Right lobe of liver (tissue), 6 donors: ENCODE data around the gene DNAL4. TPM values are rescaled to one million over a fixed set of nuclear protein-coding genes. Genes with fewer than 3 reads are reported as not detected.
A peak's percentile ranks its signal among the peaks of the same experiment; 100 is the strongest.

Experiments
- ATAC-seq, 4 donors: fragments of 200-7000 bp; cut with Tn5 transposase; one replicate each; pipeline ENCODE4 v1.9.1; 2020; ENCODE audit warnings: mild to moderate bottlenecking in 4 of 4, moderate library complexity in 4 of 4
- DNase-seq, 3 donors: peaks; one replicate each; pipeline ENCODE4 v3.0.0-alpha.2; 2020
- H3K27ac ChIP-seq, 3 donors: fragments of 200-600 bp; one replicate each; pipeline ENCODE4 v1.8.0; 2022
- H3K27me3 ChIP-seq, 2 donors: fragments of 200-600 bp; one replicate each; pipeline ENCODE4 v1.8.0; 2022
- H3K36me3 ChIP-seq, 4 donors: fragments of 200-600 bp; sonication (generic) in 1 of 4; one replicate each; pipeline versions ENCODE4 v1.5.1 to v1.8.0; 2017 to 2022; ENCODE audit warnings: control low read depth in 1 of 4
- H3K4me1 ChIP-seq, 4 donors: fragments of 200-600 bp; sonication (generic) in 1 of 4; one replicate each; pipeline versions ENCODE4 v1.5.1 to v1.8.0; 2017 to 2022; ENCODE audit warnings: control low read depth in 1 of 4
- H3K4me3 ChIP-seq, 3 donors: fragments of 200-600 bp; one replicate each; pipeline ENCODE4 v1.8.0; 2022
- H3K9me3 ChIP-seq, 4 donors: fragments of 200-600 bp; sonication (generic) in 1 of 4; one replicate each; pipeline versions ENCODE4 v1.5.1 to v1.8.0; 2017 to 2022; ENCODE audit warnings: control low read depth in 1 of 4
- POLR2A ChIP-seq: fragments of 450-650 bp; IDR thresholded peaks from one replicate; pipeline ENCODE4 v1.6.1; 2017; ENCODE audit warnings: antibody characterized with exemption, mild to moderate bottlenecking
- WGBS: methylation state at CpG from one replicate; pipeline ENCODE4 v1.1.6; 2018; ENCODE audit warnings: low coverage, low lambda C conversion rate; ENCODE audit not compliant: insufficient coverage; ENCODE audit errors: missing lambda C conversion rate; 5-methylcytosine and 5-hydroxymethylcytosine counted together
- intact Hi-C, 2 donors: fragments of 100-400 bp; cut with DNase I; formaldehyde crosslinking; loops; one replicate each; pipeline versions ENCODE4 v1.11.2 to v1.14.1; 2022
- total RNA-seq, 6 experiments: library from RNA; depleted of rRNA in 2 of 6; stranded (reverse); fragments of >200 nt in 2 of 6; fragmentation: NEBNext Ultra II Directional in 3 of 6; extraction: Animal tissue kit (Norgen Biotek cat#: 25700) in 3 of 6; gene quantifications; one replicate each; pipeline versions ENCODE4 v1.1.0 to v1.2.4, GENCODE V29; 2016 to 2023
- TF ChIP-seq, protein P1 (sequence below), 4 donors: fragments of 200-600 bp in 3 of 4; fragments of 450-650 bp in 1 of 4; IDR thresholded peaks; one replicate each; pipeline versions ENCODE4 v1.5.1 to v1.8.0; 2016 to 2022; ENCODE audit warnings: antibody characterized with exemption in 4 of 4, mild to moderate bottlenecking in 2 of 4
- donor health status: DM: no; HTN: yes; CAD: no.
- donor health status: DM: no; HTN: no; CAD: no.
- donor health status: DM: no; HTN: no; CAD: no.
- donor health status: DM: no; HTN: yes; CAD: no.
- donor health status: DM: no; HTN: yes; CAD: no.

The DNAL4 gene
- total RNA-seq, 6 experiments from 2014 or later: 2.0 to 6.2 (median 5.1) TPM

DNA sequence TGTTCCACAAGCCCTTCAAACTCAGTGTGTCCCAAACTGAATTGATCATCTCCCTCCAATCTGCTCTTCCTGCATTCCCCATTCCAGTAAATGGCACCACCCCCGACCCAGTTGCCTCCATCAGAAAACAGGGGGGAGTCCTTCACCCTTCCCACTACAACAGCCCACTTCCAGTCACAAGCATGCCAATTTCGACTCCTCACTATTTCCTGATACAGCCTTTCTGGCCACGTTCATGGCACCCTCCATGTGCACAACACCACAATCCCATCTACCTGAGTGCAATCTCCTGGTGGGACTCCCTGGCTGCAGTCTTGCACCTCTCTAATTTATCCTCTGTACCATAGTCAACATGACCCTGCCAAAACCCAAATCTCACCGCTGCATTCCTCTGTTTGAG lies 1.6 kb upstream of the DNAL4 start:
- no peak for TF ChIP-seq POLR2A
- TF ChIP-seq, protein P1, sequence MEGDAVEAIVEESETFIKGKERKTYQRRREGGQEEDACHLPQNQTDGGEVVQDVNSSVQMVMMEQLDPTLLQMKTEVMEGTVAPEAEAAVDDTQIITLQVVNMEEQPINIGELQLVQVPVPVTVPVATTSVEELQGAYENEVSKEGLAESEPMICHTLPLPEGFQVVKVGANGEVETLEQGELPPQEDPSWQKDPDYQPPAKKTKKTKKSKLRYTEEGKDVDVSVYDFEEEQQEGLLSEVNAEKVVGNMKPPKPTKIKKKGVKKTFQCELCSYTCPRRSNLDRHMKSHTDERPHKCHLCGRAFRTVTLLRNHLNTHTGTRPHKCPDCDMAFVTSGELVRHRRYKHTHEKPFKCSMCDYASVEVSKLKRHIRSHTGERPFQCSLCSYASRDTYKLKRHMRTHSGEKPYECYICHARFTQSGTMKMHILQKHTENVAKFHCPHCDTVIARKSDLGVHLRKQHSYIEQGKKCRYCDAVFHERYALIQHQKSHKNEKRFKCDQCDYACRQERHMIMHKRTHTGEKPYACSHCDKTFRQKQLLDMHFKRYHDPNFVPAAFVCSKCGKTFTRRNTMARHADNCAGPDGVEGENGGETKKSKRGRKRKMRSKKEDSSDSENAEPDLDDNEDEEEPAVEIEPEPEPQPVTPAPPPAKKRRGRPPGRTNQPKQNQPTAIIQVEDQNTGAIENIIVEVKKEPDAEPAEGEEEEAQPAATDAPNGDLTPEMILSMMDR (IDR thresholded peaks at IDR 0.05): no peak
- Histone ChIP-seq H3K27ac (no peak overlapping the region), H3K4me1 (peaks cover 0 to 3% (median 0%) of the 10 kb centered on the region in 4 donors), H3K27me3 (no peaks in the 10 kb centered on the region), H3K36me3 (no peaks in the 10 kb centered on the region), H3K4me3 (no peak overlapping the region), H3K9me3 (no peaks in the 10 kb centered on the region)
- ATAC-seq: no peak
- 45% methylated on average over 4 of the region's 4 CpGs for WGBS
- no peak for DNase-seq
- intact Hi-C loops: no loop called here

DNA sequence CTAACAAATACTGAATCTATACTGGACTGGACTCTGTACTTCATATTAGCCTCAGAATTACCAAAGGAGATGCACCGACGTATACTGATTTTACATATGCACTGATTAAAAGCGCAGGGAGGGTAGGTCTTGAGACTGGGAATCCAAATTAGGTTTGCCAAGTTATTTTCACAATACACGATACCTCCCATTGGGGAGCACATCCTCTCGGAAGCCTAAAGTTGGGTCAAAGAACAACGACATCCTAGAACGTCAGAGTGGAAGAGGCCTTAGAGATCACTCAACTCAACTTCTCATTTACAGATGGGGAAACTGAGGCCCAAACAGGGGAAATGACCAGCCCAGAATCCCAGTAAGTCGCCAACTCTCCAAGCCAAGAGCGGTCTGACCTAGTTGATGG lies 626 bp downstream of the DNAL4 start:
- TF ChIP-seq, protein P1 (IDR thresholded peaks at IDR 0.05): no peak
- TF ChIP-seq POLR2A: no peak
- WGBS: 22% methylated on average over 9 of the region's 9 CpGs
- peak overlapping the region; percentile 75 to 78 (median 76) for H3K4me3 ChIP-seq
- intact Hi-C loops: no loop called here
- peak overlapping the region in 2 of 3 donors; percentile 38 to 41 for H3K27ac ChIP-seq
- no peaks in the 10 kb centered on the region for H3K9me3 ChIP-seq
- peaks cover 0 to 2% (median 0%) of the 10 kb centered on the region in 4 donors for H3K36me3 ChIP-seq
- peaks cover 0 to 3% (median 0%) of the 10 kb centered on the region in 4 donors for H3K4me1 ChIP-seq
- no peak for DNase-seq
- ATAC-seq: no peak
- no peaks in the 10 kb centered on the region for H3K27me3 ChIP-seq

DNA sequence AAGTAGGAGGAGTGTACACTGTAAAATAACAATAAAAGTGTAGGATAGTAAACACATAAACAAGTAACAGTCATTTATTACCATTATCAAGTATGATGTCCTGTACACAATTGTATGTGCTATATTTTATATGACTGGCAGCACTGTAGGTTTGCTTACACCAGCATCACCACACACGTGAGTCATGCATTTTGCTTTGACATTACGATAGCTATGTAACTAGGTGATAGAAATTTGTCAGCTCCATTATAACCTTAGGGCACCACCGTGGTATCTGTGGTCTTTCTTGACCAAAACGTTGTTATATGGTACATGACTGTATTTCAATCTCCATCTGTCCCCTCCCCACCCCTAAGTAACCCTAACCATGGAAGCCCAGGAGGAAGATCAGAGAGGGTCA lies 1.1 kb downstream of the DNAL4 start:
- no peak for ATAC-seq
- TF ChIP-seq, protein P1 (IDR thresholded peaks at IDR 0.05): no peak
- TF ChIP-seq POLR2A: no peak
- Histone ChIP-seq H3K4me3 (no peak overlapping the region), H3K4me1 (peaks cover 0 to 3% (median 0%) of the 10 kb centered on the region in 4 donors), H3K27me3 (no peaks in the 10 kb centered on the region), H3K27ac (no peak overlapping the region), H3K9me3 (no peaks in the 10 kb centered on the region), H3K36me3 (peaks cover 0 to 2% (median 0%) of the 10 kb centered on the region in 4 donors)
- DNase-seq: no peak
- intact Hi-C loops: no loop called here
- 71% methylated on average over 4 of the region's 4 CpGs for WGBS

DNA sequence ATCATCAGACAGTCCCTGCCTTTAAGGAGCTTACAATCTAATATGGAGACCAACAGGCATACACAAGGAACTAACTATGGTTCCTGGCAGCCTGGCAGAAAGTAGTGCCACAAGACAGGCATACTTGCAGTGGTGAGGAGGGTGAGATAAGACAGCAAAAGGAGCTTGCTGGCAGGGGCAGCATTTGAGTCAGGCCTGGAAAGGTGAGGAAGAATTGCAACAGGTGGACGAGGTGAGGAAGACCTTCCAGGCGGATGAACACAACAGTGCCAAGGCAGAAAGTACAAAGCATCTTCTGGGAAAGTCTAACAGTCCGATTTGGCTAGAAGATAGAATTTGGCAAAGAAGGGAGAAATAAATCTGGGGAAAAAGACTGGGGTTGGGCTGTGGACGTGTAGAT lies 4.3 kb downstream of the DNAL4 start:
- H3K27ac ChIP-seq: no peak overlapping the region
- TF ChIP-seq POLR2A: no peak
- TF ChIP-seq, protein P1 (IDR thresholded peaks at IDR 0.05): no peak
- no peaks in the 10 kb centered on the region for H3K9me3 ChIP-seq
- H3K4me3 ChIP-seq: no peak overlapping the region
- DNase-seq (no peak), ATAC-seq (no peak)
- 92% methylated on average over 4 of the region's 4 CpGs for WGBS
- peaks cover 0 to 2% (median 0%) of the 10 kb centered on the region in 4 donors for H3K36me3 ChIP-seq
- intact Hi-C loops: no loop called here
- peaks cover 0 to 3% (median 0%) of the 10 kb centered on the region in 4 donors for H3K4me1 ChIP-seq
- no peaks in the 10 kb centered on the region for H3K27me3 ChIP-seq

DNA sequence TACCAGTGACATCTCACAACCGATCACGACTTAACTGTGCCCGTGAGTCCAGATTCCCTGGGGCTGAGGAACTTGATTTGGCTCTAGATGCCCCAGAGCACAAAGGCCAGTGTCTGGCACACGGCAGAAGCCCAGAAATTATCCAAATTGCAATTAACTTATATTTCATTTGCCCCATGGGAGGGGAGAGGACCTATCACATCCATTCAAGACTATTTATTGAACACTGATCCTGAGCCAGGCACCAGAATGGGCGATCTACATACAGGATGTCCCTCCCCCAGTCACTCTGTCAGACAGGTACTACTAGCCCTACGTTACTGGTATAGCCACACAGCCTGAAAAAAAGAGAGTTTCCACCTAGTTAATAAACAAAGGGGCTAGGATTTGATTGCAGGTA lies 5.1 kb downstream of the DNAL4 start:
- WGBS: 69% methylated on average over 2 of the region's 6 CpGs
- H3K4me3 ChIP-seq: no peak overlapping the region
- TF ChIP-seq POLR2A: no peak
- TF ChIP-seq, protein P1 (IDR thresholded peaks at IDR 0.05): no peak
- no peaks in the 10 kb centered on the region for H3K9me3 ChIP-seq
- intact Hi-C loops: no loop called here
- no peak overlapping the region for H3K27ac ChIP-seq
- no peaks in the 10 kb centered on the region for H3K27me3 ChIP-seq
- ATAC-seq: no peak
- DNase-seq: no peak
- H3K36me3 ChIP-seq: peaks cover 0 to 2% (median 0%) of the 10 kb centered on the region in 4 donors
- no peaks in the 10 kb centered on the region for H3K4me1 ChIP-seq
